Progenitor cell of endocrine pancreas (in vitro differentiated cells): ENCODE data around the gene COL1A1. TPM values are rescaled to one million over a fixed set of nuclear protein-coding genes. Genes with fewer than 3 reads are reported as not detected.

ENCODE experiments used
- DNase-seq: peaks from one replicate; pipeline ENCODE4 v3.0.0; 2021; ENCODE audit warnings: low spot score; ENCODE audit not compliant: unreplicated experiment
- H3K27ac Mint-ChIP-seq: 2 replicates; pipeline ENCODE4 v1.8.0; 2021; ENCODE audit warnings: mild to moderate bottlenecking, moderate library complexity, mixed read lengths
- H3K27me3 Mint-ChIP-seq: 2 replicates; pipeline ENCODE4 v1.8.0; 2021; ENCODE audit warnings: mixed read lengths
- H3K36me3 Mint-ChIP-seq: 2 replicates; pipeline ENCODE4 v1.8.0; 2022; ENCODE audit warnings: mixed read lengths; ENCODE audit not compliant: insufficient read depth
- H3K4me1 Mint-ChIP-seq: 2 replicates; pipeline ENCODE4 v1.8.0; 2021; ENCODE audit warnings: low read depth, mixed read lengths
- H3K4me3 Mint-ChIP-seq: 2 replicates; pipeline ENCODE4 v1.8.0; 2021; ENCODE audit warnings: low read depth, mild to moderate bottlenecking, moderate library complexity, mixed read lengths
- H3K9me3 Mint-ChIP-seq: 2 replicates; pipeline ENCODE4 v1.8.0; 2021; ENCODE audit warnings: low read depth, mixed read lengths
- total RNA-seq: library from RNA; stranded (reverse); gene quantifications from 2 replicates; pipeline ENCODE4 v1.2.1, GENCODE V29; 2021
- TF ChIP-seq, protein P1 (sequence below): fragments of 200-600 bp; sonication (generic); IDR thresholded peaks from one replicate; pipeline ENCODE4 v1.5.0; 2021; ENCODE audit warnings: antibody characterized with exemption, mild to moderate bottlenecking; ENCODE audit not compliant: unreplicated experiment

The COL1A1 gene
- total RNA-seq, 1 donor from 2014 or later, result 26.7 TPM

DNA sequence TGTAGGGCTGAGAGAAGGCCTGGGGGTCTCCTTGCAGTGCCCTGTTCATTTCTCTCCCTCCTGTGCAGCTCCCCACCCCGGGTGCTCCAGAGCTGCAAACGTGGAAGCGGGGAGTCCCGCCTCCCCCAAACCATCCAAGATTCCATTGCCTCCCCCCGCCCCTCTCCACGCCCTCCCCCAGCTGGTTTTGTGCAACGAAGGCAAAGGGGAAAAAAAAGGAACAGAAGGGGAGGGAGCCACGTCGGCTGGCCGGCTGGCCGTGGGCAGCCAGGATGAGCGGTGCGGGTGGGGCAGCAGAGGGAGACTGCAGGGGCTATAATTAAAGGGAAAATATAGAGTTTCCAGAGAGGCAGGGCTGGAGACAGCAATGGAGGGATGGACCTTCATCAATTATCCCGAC, 1.7 kb upstream of the COL1A1 start:
- TF ChIP-seq, protein P1, sequence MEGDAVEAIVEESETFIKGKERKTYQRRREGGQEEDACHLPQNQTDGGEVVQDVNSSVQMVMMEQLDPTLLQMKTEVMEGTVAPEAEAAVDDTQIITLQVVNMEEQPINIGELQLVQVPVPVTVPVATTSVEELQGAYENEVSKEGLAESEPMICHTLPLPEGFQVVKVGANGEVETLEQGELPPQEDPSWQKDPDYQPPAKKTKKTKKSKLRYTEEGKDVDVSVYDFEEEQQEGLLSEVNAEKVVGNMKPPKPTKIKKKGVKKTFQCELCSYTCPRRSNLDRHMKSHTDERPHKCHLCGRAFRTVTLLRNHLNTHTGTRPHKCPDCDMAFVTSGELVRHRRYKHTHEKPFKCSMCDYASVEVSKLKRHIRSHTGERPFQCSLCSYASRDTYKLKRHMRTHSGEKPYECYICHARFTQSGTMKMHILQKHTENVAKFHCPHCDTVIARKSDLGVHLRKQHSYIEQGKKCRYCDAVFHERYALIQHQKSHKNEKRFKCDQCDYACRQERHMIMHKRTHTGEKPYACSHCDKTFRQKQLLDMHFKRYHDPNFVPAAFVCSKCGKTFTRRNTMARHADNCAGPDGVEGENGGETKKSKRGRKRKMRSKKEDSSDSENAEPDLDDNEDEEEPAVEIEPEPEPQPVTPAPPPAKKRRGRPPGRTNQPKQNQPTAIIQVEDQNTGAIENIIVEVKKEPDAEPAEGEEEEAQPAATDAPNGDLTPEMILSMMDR, result no peak
- Mint-ChIP-seq H3K36me3 (no peaks in the 10 kb centered on the region), H3K27ac (no peak overlapping the region), H3K4me1 (peaks cover 13% of the 10 kb centered on the region), H3K4me3 (no peak overlapping the region), H3K27me3 (peaks cover 67% of the 10 kb centered on the region), H3K9me3 (no peaks in the 10 kb centered on the region)
- no peak for DNase-seq

DNA sequence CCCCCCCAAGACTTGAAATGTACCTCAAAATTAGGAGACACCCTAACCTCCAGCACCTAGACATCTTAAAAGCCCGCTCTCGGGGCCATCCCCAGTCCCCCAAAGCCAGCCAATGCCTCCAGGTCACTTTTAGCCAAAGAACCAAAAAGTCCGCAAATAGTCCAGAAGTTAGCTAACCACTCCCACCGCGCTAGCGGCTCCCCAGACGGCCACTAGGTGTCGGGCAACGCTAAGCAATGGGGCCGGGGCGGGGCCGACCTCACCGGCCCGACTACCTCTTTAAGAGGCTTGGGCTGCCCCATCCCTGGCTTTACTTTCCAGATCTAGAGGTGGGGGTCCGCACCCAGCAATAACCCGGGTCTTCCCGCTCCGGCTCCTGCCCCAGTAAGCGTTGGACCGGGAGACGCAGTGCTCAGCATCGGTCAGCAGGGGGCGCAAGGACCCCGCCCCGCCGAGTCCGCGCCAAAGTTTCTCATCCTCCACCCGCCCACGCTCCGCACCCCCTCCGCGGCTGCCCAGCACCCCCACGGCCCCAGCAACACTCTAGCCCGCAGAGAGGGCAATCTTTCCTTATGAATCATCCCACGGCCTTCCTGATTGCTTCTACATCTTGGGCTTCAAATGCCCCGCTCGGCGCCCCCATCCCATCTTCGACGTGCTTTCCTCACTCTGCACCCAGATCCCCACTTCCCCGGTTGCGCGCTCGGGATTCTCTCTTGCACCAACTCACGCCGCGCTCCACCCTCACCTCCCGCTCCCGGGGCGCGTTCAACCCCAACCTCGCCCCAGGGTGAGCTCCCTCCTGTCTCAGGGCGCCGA, 765 bp downstream of the COL1A1 start:
- Mint-ChIP-seq H3K4me1 (peaks cover 8% of the 10 kb centered on the region), H3K9me3 (no peaks in the 10 kb centered on the region), H3K27me3 (peaks cover 47% of the 10 kb centered on the region), H3K27ac (peak overlapping the region; percentile 98), H3K4me3 (peak overlapping the region; percentile 76), H3K36me3 (no peaks in the 10 kb centered on the region)
- TF ChIP-seq, protein P1, result peak; percentile 100
- peak; percentile 79 for DNase-seq

DNA sequence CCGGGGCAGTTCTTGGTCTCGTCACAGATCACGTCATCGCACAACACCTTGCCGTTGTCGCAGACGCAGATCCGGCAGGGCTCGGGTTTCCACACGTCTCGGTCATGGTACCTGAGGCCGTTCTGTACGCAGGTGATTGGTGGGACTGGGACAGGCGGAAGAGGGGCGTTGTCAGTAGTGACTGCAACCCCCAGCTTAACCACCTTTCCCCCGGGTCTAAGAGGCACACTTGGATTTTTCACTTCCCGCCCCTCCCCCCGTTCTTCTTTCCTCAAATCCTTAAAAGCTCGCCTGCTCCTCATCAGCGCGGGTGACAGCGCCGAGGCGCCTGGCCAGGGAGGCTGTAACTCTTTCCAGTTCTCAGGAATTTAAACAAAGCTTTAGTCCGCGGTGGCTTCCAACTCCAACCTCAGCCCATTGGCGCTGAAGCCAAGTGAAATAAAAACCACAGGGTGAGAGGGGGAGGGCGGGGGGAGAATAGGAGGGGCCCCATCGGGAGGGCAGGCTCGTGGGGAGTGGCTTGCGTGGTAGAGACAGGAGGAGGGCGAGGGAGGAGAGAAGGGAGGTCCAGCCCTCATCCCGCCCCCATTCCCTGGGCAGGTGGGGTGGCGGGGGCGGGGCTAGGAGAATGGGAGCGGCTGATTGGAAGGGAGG, 1.5 kb downstream of the COL1A1 start:
- Mint-ChIP-seq H3K27me3 (peaks cover 40% of the 10 kb centered on the region), H3K4me1 (peaks cover 6% of the 10 kb centered on the region), H3K4me3 (peak overlapping the region; percentile 76), H3K36me3 (no peaks in the 10 kb centered on the region), H3K27ac (peak overlapping the region; percentile 98), H3K9me3 (no peaks in the 10 kb centered on the region)
- TF ChIP-seq, protein P1, result no peak
- DNase-seq, result peak; percentile 68

DNA sequence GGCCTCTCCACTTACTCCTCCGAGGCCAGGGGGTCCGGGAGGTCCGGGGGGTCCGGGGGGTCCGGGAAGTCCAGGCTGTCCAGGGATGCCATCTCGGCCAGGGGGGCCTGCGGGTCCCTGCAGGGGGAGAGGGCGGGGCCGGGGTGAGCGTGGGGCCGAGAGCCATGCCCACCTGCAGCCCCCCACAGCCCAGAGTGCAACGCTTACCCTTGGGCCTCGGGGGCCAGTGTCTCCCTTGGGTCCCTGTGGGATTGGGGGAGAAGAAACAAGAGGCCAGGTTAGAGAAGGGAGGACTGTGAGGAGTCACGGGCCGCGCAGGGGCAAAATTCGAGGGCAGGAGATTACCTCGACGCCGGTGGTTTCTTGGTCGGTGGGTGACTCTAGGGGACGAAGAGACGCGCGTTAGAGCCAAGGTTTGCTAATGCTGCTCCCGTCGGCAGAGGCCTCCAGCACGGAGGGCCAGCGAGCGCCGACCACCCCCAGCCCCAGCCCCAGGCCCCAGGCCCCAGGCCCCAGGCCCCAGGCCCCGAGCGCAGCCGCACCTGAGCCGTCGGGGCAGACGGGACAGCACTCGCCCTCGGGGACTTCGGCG, 2.1 kb downstream of the COL1A1 start:
- Mint-ChIP-seq H3K27ac (peak overlapping the region; percentile 73), H3K36me3 (no peaks in the 10 kb centered on the region), H3K4me3 (peak overlapping the region; percentile 76), H3K4me1 (peaks cover 6% of the 10 kb centered on the region), H3K9me3 (no peaks in the 10 kb centered on the region), H3K27me3 (peaks cover 37% of the 10 kb centered on the region)
- no peak for DNase-seq
- TF ChIP-seq, protein P1, result no peak

DNA sequence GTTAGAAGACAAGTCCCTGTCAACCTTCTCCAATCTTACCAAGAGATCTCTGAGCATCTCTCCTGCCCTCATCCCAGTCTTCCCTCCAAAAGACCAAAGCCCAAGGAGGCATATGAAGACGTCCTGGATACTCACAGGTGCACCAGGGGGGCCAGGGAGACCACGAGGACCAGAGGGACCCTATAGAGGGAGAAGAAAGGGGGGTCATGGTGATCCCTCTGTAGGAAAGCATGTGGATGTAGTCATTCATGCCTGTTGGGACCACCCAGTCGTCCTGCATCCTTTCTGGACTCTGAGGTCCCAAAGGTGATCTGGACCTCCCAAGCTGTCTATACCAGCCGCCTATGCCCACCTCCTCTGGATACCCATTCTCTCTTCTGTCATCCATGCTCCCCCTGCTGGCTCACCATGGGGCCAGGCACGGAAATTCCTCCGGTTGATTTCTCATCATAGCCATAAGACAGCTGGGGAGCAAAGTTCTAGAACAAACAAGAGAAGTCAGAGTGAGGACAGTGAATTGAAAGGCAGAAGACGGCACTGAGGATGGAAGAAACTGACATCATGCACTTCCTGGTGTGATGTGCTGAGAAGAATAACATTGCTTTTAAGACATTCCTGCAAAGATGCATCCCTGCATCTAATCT, 3.3 kb downstream of the COL1A1 start:
- TF ChIP-seq, protein P1, result peak; percentile 66
- H3K36me3 Mint-ChIP-seq, result no peaks in the 10 kb centered on the region
- DNase-seq, result no peak
- H3K27me3 Mint-ChIP-seq, result peaks cover 29% of the 10 kb centered on the region
- H3K4me3 Mint-ChIP-seq, result no peak overlapping the region
- peaks cover 6% of the 10 kb centered on the region for H3K4me1 Mint-ChIP-seq
- H3K27ac Mint-ChIP-seq, result no peak overlapping the region
- H3K9me3 Mint-ChIP-seq, result no peaks in the 10 kb centered on the region
